Stomach (tissue), 4 donors: ENCODE measurements around the gene HLA-DMB.

Experiments used
- EP300 ChIP-seq: sonication (generic); formaldehyde crosslinking; IDR thresholded peaks from one replicate; pipeline ENCODE4 v1.6.1; 2017; ENCODE audit warnings: antibody characterized with exemption
- POLR2AphosphoS5 ChIP-seq, 3 donors: sonication (generic); formaldehyde crosslinking; IDR thresholded peaks; one replicate each; pipeline ENCODE4 v1.6.1; 2016; ENCODE audit warnings: antibody characterized with exemption in 3 of 3

DNA sequence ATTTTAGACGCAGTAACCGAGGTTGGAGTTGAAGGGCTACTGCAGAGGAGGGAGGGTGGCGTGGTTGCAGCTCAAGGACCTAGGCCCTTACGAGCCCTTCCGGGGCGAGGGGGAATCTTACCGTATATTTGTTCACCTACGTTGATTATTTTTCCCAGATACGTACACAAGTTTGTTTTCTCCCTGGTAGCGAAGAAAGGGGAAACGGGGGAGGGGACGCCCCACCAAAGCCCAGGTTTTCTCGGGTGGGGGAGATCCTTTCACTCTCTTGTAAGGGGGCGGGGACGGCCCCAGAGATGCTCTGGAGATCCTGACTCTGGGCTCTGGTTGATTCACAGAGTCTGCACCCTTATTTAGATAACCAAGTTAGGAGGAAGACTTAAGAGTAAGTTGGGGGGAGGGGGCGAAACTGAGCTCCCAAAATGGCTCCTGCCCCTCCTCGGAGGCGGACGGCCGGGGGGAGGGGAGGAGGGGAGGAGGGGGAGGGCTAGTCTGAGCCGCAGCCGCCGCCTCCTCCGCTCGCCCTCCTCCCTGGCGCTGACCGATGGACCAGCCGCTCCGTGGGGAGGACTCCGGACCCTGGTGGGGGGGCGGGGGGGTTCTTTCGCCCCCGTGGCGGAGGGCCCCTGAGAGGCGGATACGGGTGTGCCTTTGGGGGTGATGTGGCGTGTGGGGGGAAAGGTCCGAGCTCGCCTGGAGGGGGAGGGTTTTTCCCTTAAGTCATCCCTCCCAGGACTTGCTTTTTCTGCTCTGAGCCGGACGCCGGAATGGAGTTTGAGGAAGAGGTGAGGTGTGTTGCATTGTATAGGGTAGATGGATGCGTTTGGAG is 29.8 kb upstream of the HLA-DMB start:
- TF ChIP-seq POLR2AphosphoS5 (IDR thresholded peaks at IDR 0.05), result peak; percentile 3 to 63 (median 45)
- no peak for TF ChIP-seq EP300
